ENCODE measurements around the gene SRRM2. TPM values are rescaled to one million over a fixed set of nuclear protein-coding genes. Genes with fewer than 3 reads are reported as not detected.

Gene SRRM2
- total and polyA plus RNA-seq, 8 donors = 142 to 2,165 (median 655) TPM

DNA sequence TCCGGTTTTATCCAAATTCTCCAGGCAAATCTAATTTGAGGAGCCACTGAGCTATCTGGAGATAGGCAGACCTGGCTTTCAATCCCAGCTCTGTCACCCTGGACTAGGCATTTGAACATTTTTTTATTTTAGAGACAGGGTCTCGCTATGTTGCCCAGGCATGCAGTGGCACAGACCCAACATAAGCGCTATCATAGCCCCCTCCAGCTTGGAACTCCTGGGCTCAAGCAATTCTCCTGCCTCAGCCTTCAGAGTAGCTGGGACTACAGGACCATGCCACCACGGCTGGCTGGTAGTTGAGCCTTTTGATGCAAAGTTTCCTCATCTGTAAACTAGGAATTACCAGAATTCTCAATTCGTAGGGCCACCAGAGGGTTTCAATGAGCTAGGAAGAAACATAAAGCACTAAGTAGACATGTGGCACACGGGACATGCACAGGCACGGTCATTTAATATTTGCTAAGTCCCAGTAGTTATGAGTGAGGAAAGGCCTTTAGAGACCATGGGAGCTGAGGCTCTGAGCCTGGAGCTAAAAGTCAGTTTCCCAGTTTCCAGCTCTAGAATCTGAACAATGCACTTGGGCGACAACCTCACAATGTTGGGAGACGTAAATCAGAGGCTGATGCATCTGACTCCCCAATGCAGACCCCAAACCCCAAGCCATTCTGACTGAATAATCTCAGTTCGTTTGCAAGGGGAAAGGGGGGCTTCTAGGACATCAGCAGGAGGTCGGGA lies 23.5 kb downstream of the SRRM2 start:
- WGBS, 5 donors = 35 to 43% (median 41%) methylated on average over 11 of the region's 11 CpGs

DNA sequence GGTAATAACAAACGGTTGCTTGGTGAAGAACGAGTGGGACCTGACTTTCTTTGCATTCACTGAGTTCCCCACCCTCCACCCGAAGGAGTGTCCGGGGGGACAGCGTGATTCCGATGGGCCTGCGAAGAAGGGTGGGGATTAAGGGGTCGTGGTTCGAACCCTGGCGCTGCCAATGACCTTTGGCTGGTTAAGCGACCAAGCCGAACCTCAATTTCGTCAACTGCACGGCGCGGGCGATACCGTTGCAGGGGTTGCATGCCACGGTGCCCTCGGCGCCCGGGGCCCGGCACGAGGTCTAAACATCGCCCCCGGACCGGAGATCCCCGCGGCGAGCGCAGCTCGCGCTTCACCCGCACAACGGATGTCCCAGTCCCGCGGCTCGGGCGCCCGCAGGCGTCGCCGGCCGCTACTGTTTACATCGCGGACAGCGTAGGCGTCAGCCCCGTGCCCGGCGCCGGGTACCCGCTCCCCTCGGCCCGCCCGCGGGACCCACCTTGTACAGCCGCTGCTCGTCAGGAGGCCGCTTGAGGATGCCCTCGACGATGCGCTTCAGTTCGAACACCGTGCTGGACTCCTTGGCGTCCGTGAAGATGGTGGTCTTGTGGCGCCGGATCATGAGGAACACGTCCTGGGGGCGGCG lies 24.2 kb downstream of the SRRM2 start:
- Histone ChIP-seq H3K27me3 (no peaks in the 10 kb centered on the region), H3K4me1 (peaks cover 28 to 60% (median 47%) of the 10 kb centered on the region in 4 donors), H3K36me3 (peaks cover 26 to 39% (median 38%) of the 10 kb centered on the region in 4 donors), H3K27ac (peak overlapping the region; percentile 81 to 100 (median 98)), H3K9me3 (no peaks in the 10 kb centered on the region), H3K4me3 (peak overlapping the region; percentile 77 to 91 (median 83))
- no peak for DNase-seq
- TF ChIP-seq POLR2AphosphoS5 (IDR thresholded peaks at IDR 0.05) = no peak
- TF ChIP-seq, protein P1, sequence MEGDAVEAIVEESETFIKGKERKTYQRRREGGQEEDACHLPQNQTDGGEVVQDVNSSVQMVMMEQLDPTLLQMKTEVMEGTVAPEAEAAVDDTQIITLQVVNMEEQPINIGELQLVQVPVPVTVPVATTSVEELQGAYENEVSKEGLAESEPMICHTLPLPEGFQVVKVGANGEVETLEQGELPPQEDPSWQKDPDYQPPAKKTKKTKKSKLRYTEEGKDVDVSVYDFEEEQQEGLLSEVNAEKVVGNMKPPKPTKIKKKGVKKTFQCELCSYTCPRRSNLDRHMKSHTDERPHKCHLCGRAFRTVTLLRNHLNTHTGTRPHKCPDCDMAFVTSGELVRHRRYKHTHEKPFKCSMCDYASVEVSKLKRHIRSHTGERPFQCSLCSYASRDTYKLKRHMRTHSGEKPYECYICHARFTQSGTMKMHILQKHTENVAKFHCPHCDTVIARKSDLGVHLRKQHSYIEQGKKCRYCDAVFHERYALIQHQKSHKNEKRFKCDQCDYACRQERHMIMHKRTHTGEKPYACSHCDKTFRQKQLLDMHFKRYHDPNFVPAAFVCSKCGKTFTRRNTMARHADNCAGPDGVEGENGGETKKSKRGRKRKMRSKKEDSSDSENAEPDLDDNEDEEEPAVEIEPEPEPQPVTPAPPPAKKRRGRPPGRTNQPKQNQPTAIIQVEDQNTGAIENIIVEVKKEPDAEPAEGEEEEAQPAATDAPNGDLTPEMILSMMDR (IDR thresholded peaks at IDR 0.05) = no peak
- TF ChIP-seq POLR2A (IDR thresholded peaks at IDR 0.05) = no peak
- intact Hi-C loops (cut with DNase I; ENCODE audit: low total_unique reads) = no loop called here
- 0 to 1% (median 0%) methylated on average over 27 to 72 of the region's 72 CpGs for WGBS, 5 donors

More for the DNA sequence above, 23.5 kb downstream of the SRRM2 start:
- TF ChIP-seq POLR2A (IDR thresholded peaks at IDR 0.05) = no peak
- TF ChIP-seq, protein P1 (IDR thresholded peaks at IDR 0.05) = no peak
- Histone ChIP-seq H3K27ac (peak overlapping the region in 4 of 5 donors; percentile 82 to 100 (median 99)), H3K4me1 (peaks cover 28 to 65% (median 49%) of the 10 kb centered on the region in 4 donors), H3K27me3 (no peaks in the 10 kb centered on the region), H3K9me3 (no peaks in the 10 kb centered on the region), H3K4me3 (peak overlapping the region; percentile 77 to 91 (median 83)), H3K36me3 (peaks cover 33 to 46% (median 45%) of the 10 kb centered on the region in 4 donors)
- DNase-seq = no peak
- intact Hi-C loops (cut with DNase I; ENCODE audit: low total_unique reads) = no loop called here

DNA sequence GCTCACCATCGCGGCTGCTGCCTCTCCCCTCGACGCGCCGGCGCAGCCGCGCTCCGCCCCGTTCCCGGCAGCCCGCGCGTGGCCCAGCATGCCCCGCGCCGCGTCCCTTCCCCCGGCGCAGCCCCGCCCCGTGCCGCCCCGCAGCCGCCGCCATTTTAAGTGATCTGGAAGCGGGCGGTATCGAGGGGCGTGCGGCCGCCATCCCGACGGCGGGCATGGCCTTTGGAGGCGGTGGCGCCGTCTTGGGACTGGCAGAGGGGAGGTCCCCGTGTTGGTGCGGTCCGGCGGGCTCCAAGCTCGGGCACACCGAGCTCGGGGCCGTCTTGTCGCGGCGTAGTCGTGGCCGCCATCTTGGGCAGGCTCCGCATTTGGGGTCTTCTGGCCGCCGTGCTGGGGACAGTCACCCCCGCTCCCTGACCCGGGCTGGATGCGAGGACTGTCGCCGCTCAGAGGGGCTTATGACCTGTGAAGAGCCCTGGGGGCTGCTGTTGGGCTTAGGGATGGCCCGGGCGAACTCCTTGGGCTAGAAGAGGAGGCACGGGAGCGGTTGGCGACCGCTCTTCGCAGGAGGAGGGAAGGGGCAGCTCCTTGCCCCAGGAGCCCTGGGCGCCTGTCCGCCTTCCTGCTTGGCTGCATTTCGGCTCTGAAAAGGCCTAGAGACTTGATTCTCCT lies 24.9 kb downstream of the SRRM2 start, which contains the start of gene ELOB:
TSS of gene ELOB (minus strand) at position 50 of the 672 bp plus-strand sequence. CDS start at position 9, 41 bp downstream.
- H3K36me3 ChIP-seq = peaks cover 18 to 31% (median 30%) of the 10 kb centered on the region in 4 donors

More for the DNA sequence above, 24.9 kb downstream of the SRRM2 start, which contains the start of gene ELOB:
- 0 to 1% (median 0%) methylated on average over 27 to 70 of the region's 70 CpGs for WGBS, 5 donors
- Histone ChIP-seq H3K4me3 (peak within 1 kb of the TSS; percentile 77 to 91 (median 83)), H3K9me3 (no peaks in the 10 kb centered on the region), H3K4me1 (peaks cover 28 to 55% (median 44%) of the 10 kb centered on the region in 4 donors), H3K27ac (peak within 1 kb of the TSS; percentile 98 to 100 (median 100)), H3K27me3 (no peaks in the 10 kb centered on the region)
- TF ChIP-seq, protein P1 (IDR thresholded peaks at IDR 0.05) = peak in 1 of 7 experiments; percentile 6
- TF ChIP-seq POLR2AphosphoS5 (IDR thresholded peaks at IDR 0.05) = peak; percentile 38 to 89 (median 83)
- TF ChIP-seq EP300 (IDR thresholded peaks at IDR 0.05) = no peak
- intact Hi-C loops (cut with DNase I; ENCODE audit: low total_unique reads) = no loop called here
- peak; percentile 92 to 97 for DNase-seq

Measured in stomach (tissue), 9 donors.